HG02981 (cell line): ENCODE data around the gene PLCB3.

Experiments
- ATAC-seq: cut with Tn5 transposase; IDR thresholded peaks from one replicate; pipeline ENCODE4 v1.9.1; 2021; ENCODE audit warnings: mild to moderate bottlenecking, moderate library complexity; ENCODE audit not compliant: unreplicated experiment

The PLCB3 gene

DNA sequence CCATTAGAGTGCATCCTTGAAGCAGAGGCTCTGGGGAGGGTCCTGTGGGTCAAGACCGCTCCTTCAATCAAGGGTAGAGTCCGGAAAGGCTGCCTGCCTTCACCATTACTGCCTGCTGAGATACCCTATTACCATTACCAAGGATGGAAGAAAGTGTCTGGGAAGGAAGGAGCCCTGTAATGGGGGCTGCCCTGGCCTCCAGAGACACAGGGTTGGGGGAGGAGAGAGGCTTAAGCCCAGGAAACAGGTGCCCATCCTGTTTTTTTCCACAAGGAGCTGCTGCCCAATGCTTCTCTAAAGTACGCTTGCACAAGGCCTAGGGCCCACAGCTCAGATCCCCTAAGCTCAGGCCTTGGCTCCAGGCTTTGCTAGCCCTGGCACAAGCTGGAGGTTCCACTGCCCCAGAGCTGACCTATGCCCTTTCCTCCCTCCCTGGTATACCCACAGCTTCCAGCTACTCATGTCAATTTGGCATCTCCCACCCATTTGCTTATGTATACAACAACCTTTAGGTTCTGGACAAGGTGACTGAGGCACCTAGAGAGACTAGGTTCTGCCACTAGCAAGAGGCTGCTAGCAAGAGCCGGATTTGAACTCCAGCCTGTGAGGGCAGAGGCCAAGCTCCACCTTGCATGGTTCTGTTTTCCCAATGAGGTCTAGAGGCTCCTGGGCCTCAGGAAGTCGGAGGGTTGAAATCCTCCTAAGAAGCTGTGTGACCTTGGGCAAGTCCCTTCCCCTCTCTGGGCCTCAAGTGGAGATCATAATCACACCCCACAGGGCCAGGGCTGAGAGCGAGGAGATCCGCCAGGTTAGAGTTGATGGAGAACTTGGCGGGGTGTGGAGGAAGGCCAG is 1.5 kb upstream of the PLCB3 start:
- ATAC-seq = no peak

DNA sequence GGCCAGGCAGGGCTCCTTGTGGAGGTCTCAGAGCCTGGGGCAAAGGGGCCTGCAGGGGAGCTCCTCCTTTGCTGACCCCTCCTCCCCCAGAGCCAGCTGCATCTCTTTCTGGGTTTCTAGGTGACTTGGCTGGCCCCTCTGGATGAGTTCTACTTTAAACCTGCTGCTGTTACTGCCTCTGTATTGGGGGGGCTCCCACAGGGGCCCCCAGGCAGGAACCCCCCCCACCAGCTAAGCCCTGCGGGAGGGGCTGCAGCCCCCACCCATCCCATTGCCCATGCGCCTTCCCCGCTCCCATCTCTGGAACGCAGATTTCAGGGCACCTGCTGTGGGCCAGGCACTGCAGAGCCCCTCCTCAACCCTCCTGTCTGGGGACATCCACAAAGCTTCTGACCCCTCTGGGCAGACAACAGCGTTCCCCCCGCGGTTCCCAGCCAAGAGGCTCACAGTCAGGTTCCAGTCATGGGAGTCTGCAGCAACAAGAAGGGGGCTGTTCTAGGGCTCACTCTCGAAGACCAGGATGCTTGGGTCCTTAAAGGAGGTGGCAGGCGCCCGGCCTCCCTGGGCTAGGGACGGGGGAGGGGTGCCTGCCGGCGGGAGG is 815 bp upstream of the PLCB3 start:
- no peak for ATAC-seq

DNA sequence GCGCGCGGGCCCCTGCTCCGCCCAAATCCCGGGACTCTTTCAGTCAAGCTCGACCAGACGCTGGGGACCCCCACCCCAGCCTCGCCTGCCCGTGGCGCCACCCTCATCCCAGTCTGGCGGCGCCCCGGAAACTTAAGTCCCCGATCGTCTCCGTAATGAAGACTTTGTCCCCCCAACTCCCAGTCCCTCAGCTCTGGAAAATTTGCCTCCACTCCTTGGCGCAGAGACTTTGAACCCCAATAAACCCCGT is 348 bp downstream of the PLCB3 start:
- no peak for ATAC-seq

DNA sequence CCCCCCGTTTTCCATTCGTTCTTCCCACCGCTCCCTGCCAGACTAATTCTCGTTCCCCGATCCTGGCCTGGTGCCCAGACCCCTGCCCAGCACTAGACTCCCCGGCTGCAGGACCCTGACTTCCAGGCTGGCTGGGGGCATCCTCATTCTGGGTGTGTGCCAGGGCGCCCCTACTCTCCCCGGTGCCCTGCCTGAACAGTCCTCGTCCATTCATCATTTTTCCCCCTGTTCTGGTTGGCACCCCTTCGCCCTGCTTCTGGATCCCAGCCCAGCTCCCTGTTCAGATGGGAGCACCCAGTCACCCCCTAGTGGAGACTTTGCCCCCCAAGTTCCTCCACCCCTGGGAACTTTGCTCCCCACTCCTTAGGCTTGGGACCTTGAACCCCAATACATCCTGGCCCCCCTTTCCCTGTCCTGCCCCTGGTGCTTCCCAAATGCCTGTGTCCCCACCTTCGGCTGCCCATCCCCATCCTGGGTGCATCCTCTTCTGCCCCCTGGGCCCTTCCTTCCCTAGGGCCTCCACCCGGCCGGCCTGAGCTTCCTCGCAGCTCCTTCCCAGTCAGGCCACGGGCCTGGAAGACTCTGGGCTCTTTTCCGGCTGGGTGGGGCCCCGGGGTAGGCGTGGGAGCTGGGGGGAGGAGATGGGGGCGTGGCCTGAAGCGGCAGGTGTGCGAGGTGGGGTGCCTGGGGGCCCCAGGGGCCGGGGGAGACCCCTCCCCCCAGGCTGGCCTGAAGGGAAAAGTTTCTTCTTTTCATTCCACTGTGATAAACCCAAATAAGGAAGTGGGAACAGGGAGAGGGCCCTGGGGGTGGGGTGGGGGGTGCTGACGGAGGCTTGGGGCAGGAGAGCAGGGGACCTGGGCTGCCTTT is 908 bp downstream of the PLCB3 start:
- ATAC-seq = no peak

DNA sequence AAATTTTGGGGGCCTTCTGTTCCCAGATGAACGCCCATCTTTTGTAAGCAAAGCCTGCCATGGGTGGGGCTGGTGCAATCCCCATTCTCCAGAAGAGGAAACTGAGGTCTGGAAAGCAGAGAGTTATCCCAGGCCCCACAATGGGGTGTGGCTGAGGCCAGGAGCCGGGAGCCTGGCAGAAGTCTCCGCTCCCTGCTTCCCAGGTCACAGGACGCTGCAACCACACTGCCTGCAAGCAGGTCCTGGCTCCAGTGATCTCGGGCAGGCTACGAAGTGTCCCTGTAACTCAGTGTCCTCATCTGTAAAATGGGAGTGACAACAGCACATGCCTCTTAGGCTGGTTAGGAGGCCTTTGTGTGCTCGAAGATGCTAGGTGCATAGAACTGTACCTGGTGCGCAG is 1.7 kb downstream of the PLCB3 start:
- no peak for ATAC-seq

DNA sequence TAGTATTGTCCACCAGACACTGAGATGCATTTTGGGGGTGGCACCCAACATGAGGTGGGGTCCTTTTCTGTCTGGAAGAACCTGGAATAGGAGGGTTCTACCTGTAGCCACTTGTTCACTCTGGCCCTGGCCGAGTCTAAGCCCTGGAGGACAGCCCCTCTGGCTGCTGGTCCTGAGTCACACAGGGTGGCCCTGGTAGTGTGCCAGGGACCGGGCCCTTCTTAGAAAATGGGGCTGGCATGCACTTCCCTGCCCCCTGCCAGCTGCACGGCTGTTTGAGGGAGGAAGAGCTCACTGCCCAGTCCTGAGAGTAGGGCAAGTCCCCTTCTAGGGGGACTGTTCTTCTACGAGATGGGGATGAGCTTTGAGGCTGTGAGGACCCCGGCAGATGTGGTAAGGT is 2.2 kb downstream of the PLCB3 start:
- no peak for ATAC-seq

DNA sequence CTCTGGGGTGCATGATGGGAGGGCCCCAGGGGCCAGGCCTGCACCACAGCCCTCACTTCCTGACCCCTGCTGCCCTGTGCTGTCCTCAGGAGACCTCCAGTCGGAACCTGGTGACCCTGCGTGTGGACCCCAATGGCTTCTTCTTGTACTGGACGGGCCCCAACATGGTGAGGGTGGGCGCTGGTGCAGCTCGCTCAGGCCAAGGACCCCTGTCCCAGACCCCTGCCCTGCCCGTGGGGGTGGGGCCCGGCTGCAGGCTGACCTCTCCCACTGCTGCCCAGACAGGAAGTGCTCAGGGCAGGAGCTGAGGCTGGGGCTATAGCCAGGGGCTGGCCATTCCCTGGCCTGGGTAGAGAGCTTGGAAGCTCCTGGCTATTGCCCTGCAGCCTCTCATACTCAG is 3.0 kb downstream of the PLCB3 start:
- ATAC-seq = no peak

DNA sequence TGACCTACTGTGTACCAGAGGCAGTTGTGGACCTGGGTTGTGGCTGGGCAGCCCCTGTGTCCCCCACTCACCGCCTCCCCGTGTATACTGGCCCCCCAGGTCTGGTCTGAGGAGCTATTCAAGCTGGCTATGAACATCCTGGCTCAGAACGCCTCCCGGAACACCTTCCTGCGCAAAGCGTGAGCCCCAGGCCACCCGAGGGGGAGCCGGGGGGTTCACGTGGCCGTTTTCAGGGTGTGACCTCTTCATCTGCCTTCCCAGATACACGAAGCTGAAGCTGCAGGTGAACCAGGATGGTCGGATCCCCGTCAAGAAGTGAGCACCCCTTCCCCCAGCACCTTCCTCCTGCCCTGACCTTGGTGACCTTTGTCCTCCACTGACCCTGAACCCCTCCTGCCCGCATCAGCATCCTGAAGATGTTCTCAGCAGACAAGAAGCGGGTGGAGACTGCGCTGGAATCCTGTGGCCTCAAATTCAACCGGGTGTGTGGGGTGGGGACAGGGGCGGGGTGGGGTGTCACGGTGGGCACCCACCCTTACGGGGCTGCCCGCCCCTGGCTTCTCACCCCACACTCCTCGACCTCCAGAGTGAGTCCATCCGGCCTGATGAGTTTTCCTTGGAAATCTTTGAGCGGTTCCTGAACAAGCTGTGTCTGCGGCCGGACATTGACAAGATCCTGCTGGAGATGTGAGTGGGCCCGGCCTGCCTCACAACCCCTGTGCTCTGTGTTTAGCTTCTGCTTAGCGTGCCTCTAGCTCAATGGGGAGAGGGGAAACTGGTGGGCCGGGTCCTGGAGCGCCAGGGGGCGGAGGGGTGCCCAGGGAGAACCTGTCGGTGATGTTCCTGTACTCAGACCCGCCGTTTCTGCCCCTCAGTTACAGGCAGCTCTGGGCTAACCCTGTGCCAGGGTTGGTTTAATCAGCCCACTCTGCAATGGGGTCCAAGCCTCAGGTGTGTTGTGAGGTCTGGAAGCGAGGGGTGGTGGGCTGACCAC is 4.1 kb downstream of the PLCB3 start:
- ATAC-seq = no peak

DNA sequence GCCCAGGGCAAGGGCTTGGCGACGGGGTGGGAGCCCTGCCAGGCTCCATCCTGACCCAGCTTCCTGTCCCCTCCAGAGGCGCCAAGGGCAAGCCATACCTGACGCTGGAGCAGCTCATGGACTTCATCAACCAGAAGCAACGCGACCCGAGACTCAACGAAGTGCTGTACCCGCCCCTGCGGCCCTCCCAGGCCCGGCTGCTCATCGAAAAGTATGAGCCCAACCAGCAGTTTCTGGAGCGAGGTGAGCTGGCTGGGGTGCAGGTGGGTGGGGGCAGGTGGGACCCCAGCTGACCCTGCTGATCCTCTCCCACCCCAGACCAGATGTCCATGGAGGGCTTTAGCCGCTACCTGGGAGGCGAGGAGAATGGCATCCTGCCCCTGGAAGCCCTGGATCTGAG is 5.0 kb downstream of the PLCB3 start:
- no peak for ATAC-seq

DNA sequence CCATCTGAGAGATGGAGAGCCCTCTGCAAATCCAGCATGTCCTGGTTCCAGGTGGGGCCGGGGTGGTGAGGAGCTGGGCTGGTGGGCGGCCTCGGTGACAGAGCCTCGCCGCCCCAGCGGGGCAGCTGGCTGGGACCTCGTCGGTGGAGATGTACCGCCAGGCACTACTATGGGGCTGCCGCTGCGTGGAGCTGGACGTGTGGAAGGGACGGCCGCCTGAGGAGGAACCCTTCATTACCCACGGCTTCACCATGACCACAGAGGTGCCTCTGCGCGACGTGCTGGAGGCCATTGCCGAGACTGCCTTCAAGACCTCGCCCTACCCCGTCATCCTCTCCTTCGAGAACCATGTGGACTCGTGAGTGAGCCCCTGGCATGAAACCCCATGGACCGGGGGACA is 7.0 kb downstream of the PLCB3 start:
- ATAC-seq = no peak

DNA sequence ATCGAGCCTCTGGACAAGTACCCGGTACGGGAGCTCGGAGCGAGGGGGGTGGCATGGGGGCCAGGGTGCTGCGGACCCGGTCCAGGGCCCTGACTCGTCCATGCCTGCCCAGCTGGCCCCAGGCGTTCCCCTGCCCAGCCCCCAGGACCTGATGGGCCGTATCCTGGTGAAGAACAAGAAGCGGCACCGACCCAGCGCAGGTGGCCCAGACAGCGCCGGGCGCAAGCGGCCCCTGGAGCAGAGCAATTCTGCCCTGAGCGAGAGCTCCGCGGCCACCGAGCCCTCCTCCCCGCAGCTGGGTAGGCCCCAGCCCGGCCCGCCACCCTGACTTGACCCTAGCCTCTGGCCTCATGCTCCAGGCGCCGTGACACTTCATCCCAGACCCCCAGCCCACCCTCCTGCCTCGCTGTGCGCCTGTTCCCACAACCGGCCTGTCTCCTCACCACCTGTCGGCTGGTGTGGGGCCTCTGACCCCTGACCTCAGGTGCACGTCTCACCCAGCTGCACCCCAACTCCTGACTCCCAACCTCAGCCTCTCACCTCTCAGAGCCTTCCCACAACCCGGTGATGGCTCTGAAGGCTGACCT is 7.7 kb downstream of the PLCB3 start:
- ATAC-seq = no peak

DNA sequence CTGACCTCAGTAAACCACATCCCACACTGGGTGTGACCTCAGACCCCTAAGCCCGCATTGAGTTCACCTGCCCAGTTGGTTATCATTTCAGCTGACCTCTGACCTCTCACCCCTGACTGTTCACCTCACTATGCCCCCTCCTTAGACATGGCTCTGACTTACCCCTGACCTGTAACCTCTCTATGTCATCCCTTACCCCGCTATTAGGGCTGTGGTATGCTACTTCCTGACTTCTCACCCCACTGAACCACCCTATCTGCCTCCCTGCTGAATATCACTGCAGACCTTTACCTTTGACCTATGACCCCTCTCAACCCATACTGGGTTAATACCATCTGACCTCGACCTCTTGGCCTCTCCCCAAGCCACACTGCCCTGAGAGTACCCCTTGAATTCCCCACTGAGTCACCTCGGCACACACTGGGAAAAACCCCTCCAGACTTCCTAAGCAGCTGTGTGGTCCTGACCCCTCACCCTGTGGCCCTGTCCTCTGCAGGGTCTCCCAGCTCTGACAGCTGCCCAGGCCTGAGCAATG is 8.3 kb downstream of the PLCB3 start:
- ATAC-seq = no peak

DNA sequence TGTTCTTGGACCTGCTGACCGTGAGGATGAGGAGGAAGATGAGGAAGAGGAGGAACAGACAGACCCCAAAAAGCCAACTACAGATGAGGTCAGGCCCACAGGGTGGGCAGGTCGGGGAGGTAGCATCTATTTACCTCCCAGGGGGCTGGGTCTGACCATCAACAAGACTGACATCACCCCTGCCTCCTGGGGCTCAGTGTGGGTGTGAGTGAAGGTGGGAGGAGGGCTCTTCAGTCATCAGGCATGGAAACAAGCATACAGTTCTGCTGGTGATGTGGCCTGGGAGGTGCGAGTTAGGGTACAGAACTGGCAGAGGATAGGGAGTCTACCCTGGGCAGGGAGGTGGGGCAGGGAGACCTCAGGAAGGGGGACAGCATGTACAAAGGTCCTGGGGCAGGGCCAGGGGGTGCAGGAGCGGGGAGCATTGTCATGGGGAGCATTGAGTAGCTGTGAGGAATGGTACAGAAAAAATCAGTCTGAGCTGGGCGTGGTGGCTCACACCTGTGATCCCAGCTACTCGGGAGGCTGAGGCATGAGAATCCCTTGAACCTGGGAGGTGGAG is 8.9 kb downstream of the PLCB3 start:
- ATAC-seq = no peak

DNA sequence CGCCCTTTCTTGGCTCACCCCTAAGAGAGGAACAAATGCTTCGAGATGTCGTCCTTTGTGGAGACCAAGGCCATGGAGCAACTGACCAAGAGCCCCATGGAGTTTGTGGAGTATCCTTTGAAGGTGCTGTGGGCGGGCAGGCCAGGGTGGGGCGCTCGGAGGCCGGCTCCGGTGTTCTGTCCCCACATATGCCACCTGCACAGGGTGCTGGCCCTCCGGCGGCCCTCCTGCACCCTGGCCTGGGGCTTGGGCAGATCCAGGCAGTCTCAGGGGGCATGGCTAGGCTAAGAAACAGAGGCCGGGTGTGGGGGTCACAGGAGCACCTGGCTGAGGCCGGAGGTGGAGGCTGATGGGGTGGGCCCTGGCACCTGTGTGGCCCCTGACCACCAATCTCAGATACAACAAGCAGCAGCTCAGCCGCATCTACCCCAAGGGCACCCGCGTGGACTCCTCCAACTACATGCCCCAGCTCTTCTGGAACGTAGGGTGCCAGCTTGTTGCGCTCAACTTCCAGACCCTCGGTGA is 10.3 kb downstream of the PLCB3 start:
- no peak for ATAC-seq

DNA sequence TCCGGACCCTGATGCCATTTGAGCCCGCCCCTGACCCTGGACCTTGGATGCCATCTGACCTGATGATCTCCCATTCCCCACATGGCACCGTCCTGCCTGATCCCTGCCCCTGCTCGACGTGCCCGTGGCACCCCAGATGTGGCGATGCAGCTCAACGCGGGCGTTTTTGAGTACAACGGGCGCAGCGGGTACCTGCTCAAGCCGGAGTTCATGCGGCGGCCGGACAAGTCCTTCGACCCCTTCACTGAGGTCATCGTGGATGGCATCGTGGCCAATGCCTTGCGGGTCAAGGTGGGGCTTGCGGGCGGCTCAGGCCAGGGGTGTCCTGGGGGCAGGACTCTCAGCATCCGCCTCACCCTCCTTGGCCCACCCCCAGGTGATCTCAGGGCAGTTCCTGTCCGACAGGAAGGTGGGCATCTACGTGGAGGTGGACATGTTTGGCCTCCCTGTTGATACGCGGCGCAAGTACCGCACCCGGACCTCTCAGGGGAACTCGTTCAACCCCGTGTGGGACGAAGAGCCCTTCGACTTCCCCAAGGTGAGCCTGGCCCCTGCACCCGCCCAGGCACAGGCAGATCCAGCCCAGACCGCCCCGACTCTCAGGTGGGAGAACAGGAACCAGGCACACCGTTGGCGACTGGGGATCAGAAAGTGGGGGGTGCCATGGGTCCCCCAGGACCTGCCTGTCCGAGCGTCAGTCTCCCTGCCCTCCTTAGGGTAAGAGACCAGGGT is 11.1 kb downstream of the PLCB3 start:
- ATAC-seq = no peak

DNA sequence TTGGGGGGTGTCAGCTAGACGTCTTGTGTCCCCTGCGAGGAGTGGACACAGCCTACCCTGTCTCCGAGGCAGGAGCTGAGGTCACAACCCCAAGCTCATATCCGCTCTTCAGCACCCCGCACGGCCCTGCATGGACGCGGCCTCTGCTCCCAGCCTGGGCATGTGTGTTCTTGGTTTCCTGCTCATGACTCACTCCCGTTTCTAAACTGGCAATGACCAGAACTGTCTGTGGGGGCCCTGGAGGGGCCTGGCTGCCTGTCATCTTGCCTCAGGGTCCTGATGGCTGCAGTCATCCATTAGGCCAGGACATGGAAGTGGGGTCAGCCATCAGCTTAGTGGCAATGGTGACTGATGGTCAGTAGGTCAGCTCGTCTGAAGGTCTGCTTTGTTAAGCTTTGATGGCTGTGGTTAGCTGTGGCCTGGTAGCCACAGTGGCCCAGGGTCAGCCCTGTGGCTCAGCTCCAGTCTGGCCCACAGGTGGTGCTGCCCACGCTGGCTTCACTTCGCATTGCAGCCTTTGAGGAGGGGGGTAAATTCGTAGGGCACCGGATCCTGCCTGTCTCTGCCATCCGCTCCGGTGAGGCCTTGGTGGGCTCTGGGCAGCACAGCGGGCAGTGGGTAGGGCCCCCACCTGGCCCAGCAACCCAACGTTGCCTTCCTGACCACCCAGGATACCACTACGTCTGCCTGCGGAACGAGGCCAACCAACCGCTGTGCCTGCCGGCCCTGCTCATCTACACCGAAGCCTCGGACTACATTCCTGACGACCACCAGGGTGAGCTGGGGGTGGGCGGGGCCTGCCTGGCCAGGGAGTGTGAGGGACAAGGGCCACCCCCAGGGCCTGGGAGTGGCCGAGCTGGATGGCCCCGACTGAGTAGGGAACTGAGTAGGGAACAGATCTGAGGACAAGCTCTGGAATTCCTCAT is 12.0 kb downstream of the PLCB3 start:
- no peak for ATAC-seq

DNA sequence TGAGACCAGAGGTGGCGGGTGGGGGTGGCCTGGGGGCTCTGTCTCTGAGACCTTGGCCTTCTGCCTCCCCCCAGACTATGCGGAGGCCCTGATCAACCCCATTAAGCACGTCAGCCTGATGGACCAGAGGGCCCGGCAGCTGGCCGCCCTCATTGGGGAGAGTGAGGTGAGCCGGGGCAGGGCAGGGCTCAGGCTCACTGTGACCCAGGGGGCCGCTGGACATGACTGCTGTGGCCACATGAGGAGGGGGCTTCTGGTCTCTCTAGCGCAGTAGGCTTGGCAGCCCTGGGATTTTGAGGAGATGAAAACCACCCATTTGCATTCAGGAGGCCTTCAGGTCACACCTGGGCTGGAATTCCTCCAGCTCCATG is 12.6 kb downstream of the PLCB3 start:
- ATAC-seq = no peak

DNA sequence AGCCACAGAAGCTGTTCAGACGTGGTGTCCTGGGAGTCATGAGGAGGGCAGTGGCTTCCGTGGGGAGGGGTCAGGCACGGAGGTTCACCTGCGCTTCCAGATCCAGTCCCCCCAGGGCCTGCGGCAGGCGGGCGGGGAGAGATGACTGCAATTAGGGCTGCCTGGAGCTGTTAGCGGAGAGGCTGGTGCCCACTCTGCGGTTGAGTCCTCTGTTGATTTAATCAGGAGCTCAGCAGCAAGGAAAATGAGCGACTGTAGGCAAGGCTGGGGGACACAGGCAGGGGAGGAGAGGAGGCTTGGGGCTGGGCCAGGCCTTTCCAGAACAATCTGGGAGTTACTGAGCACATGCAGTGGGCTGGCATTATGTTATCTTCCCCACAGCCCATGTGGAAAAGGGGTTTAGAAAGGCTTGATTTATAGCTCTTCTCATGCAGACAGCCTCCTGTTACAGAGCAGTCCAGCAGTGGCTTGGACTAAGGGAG is 13.1 kb downstream of the PLCB3 start:
- no peak for ATAC-seq
